ENCODE measurements around the gene CNBD2. TPM values are rescaled to one million over a fixed set of nuclear protein-coding genes. Genes with fewer than 3 reads are reported as not detected.

Gene CNBD2
- total RNA-seq (2022; extraction: Qiagen RNA extraction; ENCODE audit: low read depth), result 3.7 to 7.7 TPM (median 5.7 TPM) in 5 replicates

DNA sequence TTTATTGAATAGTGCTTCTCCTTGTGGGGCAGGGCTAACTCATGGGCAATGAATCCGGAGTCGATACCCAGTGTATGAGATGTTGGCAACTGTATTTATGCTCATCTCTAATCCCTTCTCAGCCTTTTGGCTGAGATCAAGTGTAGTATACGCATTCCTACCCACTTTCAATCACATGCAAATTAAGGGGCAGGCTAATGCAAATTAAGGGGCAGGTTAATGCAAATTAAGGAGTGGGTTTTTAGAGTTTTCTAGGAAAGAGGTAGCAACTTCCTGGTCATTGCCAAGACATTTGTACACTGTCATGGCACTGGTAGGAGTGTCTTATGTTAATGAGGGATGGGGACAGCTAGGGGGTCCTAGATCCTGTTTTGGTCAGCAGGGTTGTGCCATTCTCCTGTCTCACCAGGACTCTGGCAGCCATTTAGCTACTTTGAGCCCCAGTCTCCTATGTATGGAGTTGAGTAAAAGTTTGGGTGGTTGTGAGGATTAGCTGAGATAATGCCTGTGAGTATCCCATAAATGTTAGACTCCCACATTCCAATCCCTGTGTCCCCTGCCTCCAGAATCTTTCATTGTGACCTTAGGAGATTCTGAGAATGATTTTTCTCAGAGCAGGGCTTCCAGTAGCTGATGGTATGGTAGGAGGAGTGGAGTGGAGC, at the start of gene CNBD2:
CNBD2 (plus strand) TSS at position 612 of the 662 bp plus-strand sequence. CDS start 173 bp downstream, outside the sequence.

DNA sequence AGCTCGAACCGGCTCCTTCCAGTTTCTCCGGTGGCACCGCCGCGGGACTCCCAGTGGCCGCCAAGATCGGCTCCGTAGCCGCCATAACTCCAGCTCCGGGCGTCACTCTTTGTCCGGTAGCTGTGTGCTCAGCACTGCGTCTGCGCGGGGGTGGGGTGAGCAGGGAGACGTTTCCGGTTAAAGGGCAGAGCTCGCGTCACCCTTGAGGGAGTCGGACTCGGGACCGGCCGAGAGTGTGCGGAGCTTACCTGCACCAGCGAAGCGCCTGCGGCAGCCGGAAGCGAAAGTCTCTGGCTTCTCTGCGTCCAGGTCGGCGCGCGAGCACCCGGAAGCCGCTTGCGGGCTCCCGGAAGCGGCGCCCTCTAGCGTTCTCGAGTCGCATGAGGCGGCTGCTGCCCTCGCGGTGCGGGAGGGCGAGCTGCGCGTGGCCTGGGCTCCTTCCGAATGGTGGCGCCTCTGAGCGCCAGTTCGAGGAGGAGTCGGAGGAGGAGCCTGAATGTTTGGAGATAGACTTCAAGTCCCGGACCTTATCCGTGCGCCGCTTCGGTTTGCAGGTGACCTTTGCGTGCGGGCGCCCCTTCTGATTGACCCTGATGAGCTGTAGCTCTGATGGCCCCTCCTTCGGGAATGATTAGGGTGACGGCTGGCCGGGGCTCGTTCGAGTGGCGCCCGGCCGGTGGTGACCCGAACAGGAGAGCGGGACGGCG, 14.0 kb upstream of the CNBD2 start, which contains the start of gene SCAND1:
SCAND1 (minus strand) TSS at position 303 of the 707 bp plus-strand sequence; CDS start at position 85, 218 bp downstream.

Other genes starting within 250 kb of the CNBD2 start
- gene RBM39, start 226.3 kb upstream of the CNBD2 start, total RNA-seq (2022; extraction: Qiagen RNA extraction; ENCODE audit: low read depth), result 187 to 251 TPM (median 200 TPM) in 5 replicates
- gene PHF20, start 196.6 kb upstream of the CNBD2 start, total RNA-seq (2022; extraction: Qiagen RNA extraction; ENCODE audit: low read depth), result 25.6 to 39.8 TPM (median 27.9 TPM) in 5 replicates
- 55.1 to 105 TPM (median 90.7 TPM) in 5 replicates for gene SCAND1, start 14.1 kb upstream of the CNBD2 start, total RNA-seq (2022; extraction: Qiagen RNA extraction; ENCODE audit: low read depth)
- 49.9 to 76.5 TPM (median 64.0 TPM) in 5 replicates for gene EPB41L1, start 186.2 kb downstream of the CNBD2 start, total RNA-seq (2022; extraction: Qiagen RNA extraction; ENCODE audit: low read depth)